Testis (tissue), 3 donors: Measurements from ENCODE around the gene IGSF1. TPM values are rescaled to one million over a fixed set of nuclear protein-coding genes. Genes with fewer than 3 reads are reported as not detected.

Source experiments
- DNase-seq: peaks from one replicate; pipeline ENCODE4 v3.0.0-alpha.2; 2019
- H3K27ac ChIP-seq, 2 donors: fragments of 200-600 bp; sonication (generic); one replicate each; pipeline ENCODE4 v1.5.1; 2019
- H3K27me3 ChIP-seq: fragments of 200-600 bp; sonication (generic); one replicate; pipeline ENCODE4 v1.5.1; 2019
- H3K36me3 ChIP-seq: fragments of 200-600 bp; sonication (generic); one replicate; pipeline ENCODE4 v1.5.1; 2017; ENCODE audit warnings: low read depth; ENCODE audit errors: missing control alignments
- H3K4me1 ChIP-seq: fragments of 200-600 bp; sonication (generic); one replicate; pipeline ENCODE4 v1.5.1; 2019
- H3K4me3 ChIP-seq, 2 donors: fragments of 200-600 bp; sonication (generic); one replicate each; pipeline ENCODE4 v1.5.1; 2017 to 2019
- H3K9me3 ChIP-seq: fragments of 200-600 bp; sonication (generic); one replicate; pipeline ENCODE4 v1.5.1; 2017
- CTCF ChIP-seq, 3 experiments: fragments of 450-650 bp in 2 of 3; fragments of 200-600 bp in 1 of 3; sonication (generic) in 1 of 3; IDR thresholded peaks; one replicate each; pipeline ENCODE4 v1.5.1; 2016 to 2019; ENCODE audit warnings: antibody characterized with exemption in 3 of 3, mild to moderate bottlenecking in 2 of 3, moderate library complexity in 1 of 3
- POLR2A ChIP-seq: fragments of 450-650 bp; IDR thresholded peaks from one replicate; pipeline ENCODE4 v1.6.1; 2017; ENCODE audit warnings: antibody characterized with exemption, mild to moderate bottlenecking, moderate library complexity
- WGBS, 2 donors: methylation state at CpG; one replicate each; pipeline ENCODE4 v1.1.5; 2018; 5-methylcytosine and 5-hydroxymethylcytosine counted together
- intact Hi-C: fragments of 100-400 bp; cut with DNase I; formaldehyde crosslinking; loops from one replicate; pipeline ENCODE4 v1.15.1; 2023; ENCODE audit warnings: low total_unique reads
- polyA plus RNA-seq: library from polyadenylated mRNA; stranded (reverse); fragments of 350-450 nt; fragmentation: Illumina TruSeq; extraction: RNeasy Lipid Tissue Mini Kit (QIAGEN cat#74804); gene quantifications from one replicate; pipeline ENCODE4 v1.2.3, GENCODE V29; 2014; ENCODE audit warnings: low read depth, low replicate concordance; ENCODE audit not compliant: insufficient read depth
- total RNA-seq, 2 donors: library from RNA; depleted of rRNA; stranded (reverse); fragments of >200 nt; gene quantifications; one replicate each; pipeline ENCODE4 v1.2.3, GENCODE V29; 2016

The IGSF1 gene
- total and polyA plus RNA-seq, 3 donors from 2014 or later = 19.4 to 46.3 (median 26.1) TPM

GRCh38 chrX:131239057-131239456, 50.0 kb downstream of the IGSF1 start:
- TF ChIP-seq POLR2A = no peak
- no peak for TF ChIP-seq CTCF (IDR thresholded peaks at IDR 0.05)
- no peaks in the 10 kb centered on the region for H3K9me3 ChIP-seq
- H3K4me1 ChIP-seq = no peaks in the 10 kb centered on the region
- H3K36me3 ChIP-seq = no peaks in the 10 kb centered on the region
- DNase-seq = no peak
- WGBS, 2 donors = 67 to 81% methylated on average over 2 of the region's 2 CpGs
- no peak overlapping the region for H3K27ac ChIP-seq
- intact Hi-C loops = no loop called here
- no peak overlapping the region for H3K4me3 ChIP-seq
- no peaks in the 10 kb centered on the region for H3K27me3 ChIP-seq

GRCh38 chrX:131237363-131237762, 51.7 kb downstream of the IGSF1 start:
- Histone ChIP-seq H3K4me3 (no peak overlapping the region), H3K27ac (no peak overlapping the region), H3K27me3 (no peaks in the 10 kb centered on the region), H3K9me3 (no peaks in the 10 kb centered on the region), H3K36me3 (no peaks in the 10 kb centered on the region), H3K4me1 (no peaks in the 10 kb centered on the region)
- WGBS, 2 donors = 64 to 68% methylated on average over 2 of the region's 2 CpGs
- intact Hi-C loops = no loop called here
- DNase-seq = no peak
- no peak for TF ChIP-seq CTCF (IDR thresholded peaks at IDR 0.05)
- no peak for TF ChIP-seq POLR2A

GRCh38 chrX:131235768-131236545, 53.1 kb downstream of the IGSF1 start:
- WGBS, 2 donors = 66 to 67% methylated on average over 4 of the region's 4 CpGs

GRCh38 chrX:131227608-131228007, 61.5 kb downstream of the IGSF1 start:
- no peaks in the 10 kb centered on the region for H3K27me3 ChIP-seq
- no peak for TF ChIP-seq POLR2A
- TF ChIP-seq CTCF (IDR thresholded peaks at IDR 0.05) = no peak
- no peaks in the 10 kb centered on the region for H3K9me3 ChIP-seq
- H3K36me3 ChIP-seq = no peaks in the 10 kb centered on the region
- no peaks in the 10 kb centered on the region for H3K4me1 ChIP-seq
- no peak overlapping the region for H3K4me3 ChIP-seq
- no peak for DNase-seq
- H3K27ac ChIP-seq = no peak overlapping the region
- intact Hi-C loops = no loop called here
- 92 to 94% methylated on average over 1 of the region's 1 CpG for WGBS, 2 donors

More at GRCh38 chrX:131235768-131236545, 53.1 kb downstream of the IGSF1 start:
- Histone ChIP-seq H3K4me3 (no peak overlapping the region), H3K27me3 (no peaks in the 10 kb centered on the region), H3K27ac (no peak overlapping the region), H3K36me3 (no peaks in the 10 kb centered on the region), H3K9me3 (no peaks in the 10 kb centered on the region), H3K4me1 (no peaks in the 10 kb centered on the region)
- TF ChIP-seq CTCF (IDR thresholded peaks at IDR 0.05) = no peak
- TF ChIP-seq POLR2A = no peak
- no peak for DNase-seq
- intact Hi-C loops = no loop called here

- Histone ChIP-seq H3K4me1 (no peaks in the 10 kb centered on the region), H3K4me3 (no peak overlapping the region), H3K36me3 (no peaks in the 10 kb centered on the region), H3K27me3 (no peaks in the 10 kb centered on the region), H3K27ac (no peak overlapping the region), H3K9me3 (no peaks in the 10 kb centered on the region)
- WGBS, 2 donors = 90 to 95% methylated on average over 4 of the region's 4 CpGs
- intact Hi-C loops = no loop called here
- DNase-seq = no peak
- TF ChIP-seq POLR2A (no peak), CTCF (IDR thresholded peaks at IDR 0.05) (no peak)
Measured at GRCh38 chrX:131226591-131226990, 62.5 kb downstream of the IGSF1 start.
